Measurements from ENCODE around the gene LIPA. TPM values are rescaled to one million over a fixed set of nuclear protein-coding genes. Genes with fewer than 3 reads are reported as not detected.
"Not testable (repeated sequence)": the region's sequence is repeated elsewhere in the genome, so short reads cannot be mapped to it uniquely, and the experiment has no call there.

Gene LIPA
- total RNA-seq, 1 experiment from 2014 or later: 45.2 TPM

GRCh38 chr10:89201345-89202032 lies 50.1 kb downstream of the LIPA start:
- DNase-seq: no peak
- Histone ChIP-seq H3F3A (ENCODE audit: insufficient read depth, low read depth) (no peaks in the 10 kb centered on the region), H3K79me2 (ENCODE audit: low read depth) (no peaks in the 10 kb centered on the region), H3K4me1 (replicated peaks; ENCODE audit: insufficient read depth) (no peaks in the 10 kb centered on the region), H3K27ac (no peak overlapping the region), H2AFZ (no peak overlapping the region), H4K20me1 (ENCODE audit: insufficient read depth) (no peaks in the 10 kb centered on the region), H3K4me2 (no peak overlapping the region), H3K9me3 (ENCODE audit: insufficient read depth, low read depth) (peaks cover 3% of the 10 kb centered on the region; the same call in 1 of the 2 replicates), H3K4me3 (no peak overlapping the region), H3K9me2 (ENCODE audit: insufficient read depth) (no peaks in the 10 kb centered on the region), H3K27me3 (ENCODE audit: insufficient read depth, low read depth) (no peaks in the 10 kb centered on the region), H3K36me3 (ENCODE audit: low read depth) (no peaks in the 10 kb centered on the region)
- ChIA-PET POLR2A (ENCODE audit: unreplicated experiment) (no interaction called here), CTCF (no interaction called here)
- no TSS peak for BruUV-seq (replicated peaks)
- no peak for TF ChIP-seq CTCF (conservative IDR thresholded peaks at IDR 0.05)
- no peak for TF ChIP-seq EZH2 (IDR thresholded peaks at IDR 0.05; ENCODE audit: low read depth)
- intact Hi-C loops (cut with micrococcal nuclease; ENCODE audit: unreplicated experiment): no loop called here

GRCh38 chr10:89197473-89197872 lies 54.1 kb downstream of the LIPA start:
- H3K36me3 ChIP-seq (ENCODE audit: low read depth): no peaks in the 10 kb centered on the region
- H3K4me2 ChIP-seq: no peak overlapping the region
- ChIA-PET POLR2A (ENCODE audit: unreplicated experiment) (no interaction called here), CTCF (no interaction called here)
- no peak overlapping the region for H3K27ac ChIP-seq
- H3K9me2 ChIP-seq (ENCODE audit: insufficient read depth): no peaks in the 10 kb centered on the region; the same call in 1 of the 2 replicates
- no peak for DNase-seq
- no peaks in the 10 kb centered on the region for H4K20me1 ChIP-seq (ENCODE audit: insufficient read depth)
- no peaks in the 10 kb centered on the region for H3K79me2 ChIP-seq (ENCODE audit: low read depth)
- intact Hi-C loops (cut with micrococcal nuclease; ENCODE audit: unreplicated experiment): no loop called here
- BruUV-seq (replicated peaks): no TSS peak
- no peak overlapping the region for H3K4me3 ChIP-seq
- no peak overlapping the region for H2AFZ ChIP-seq
- H3K27me3 ChIP-seq (ENCODE audit: insufficient read depth, low read depth): no peaks in the 10 kb centered on the region
- H3F3A ChIP-seq (ENCODE audit: insufficient read depth, low read depth): no peaks in the 10 kb centered on the region
- TF ChIP-seq CTCF (conservative IDR thresholded peaks at IDR 0.05) (no peak), EZH2 (IDR thresholded peaks at IDR 0.05; ENCODE audit: low read depth) (no peak)
- no peaks in the 10 kb centered on the region for H3K4me1 ChIP-seq (replicated peaks; ENCODE audit: insufficient read depth)
- H3K9me3 ChIP-seq (ENCODE audit: insufficient read depth, low read depth): no peaks in the 10 kb centered on the region

- H3K36me3 ChIP-seq (ENCODE audit: low read depth); H3K9me2 ChIP-seq (ENCODE audit: insufficient read depth); H3K9me3 ChIP-seq (ENCODE audit: insufficient read depth, low read depth); H3K27ac ChIP-seq; BruUV-seq (replicated peaks); H3K4me3 ChIP-seq; intact Hi-C loops (cut with micrococcal nuclease; ENCODE audit: unreplicated experiment); H3K27me3 ChIP-seq (ENCODE audit: insufficient read depth, low read depth); H2AFZ ChIP-seq; H3K79me2 ChIP-seq (ENCODE audit: low read depth); H3K4me1 ChIP-seq (replicated peaks; ENCODE audit: insufficient read depth); H3F3A ChIP-seq (ENCODE audit: insufficient read depth, low read depth); POLR2A ChIA-PET (ENCODE audit: unreplicated experiment); CTCF ChIA-PET; DNase-seq; H4K20me1 ChIP-seq (ENCODE audit: insufficient read depth); H3K4me2 ChIP-seq: not testable (repeated sequence)
Observed at GRCh38 chr10:89191301-89191700, 60.3 kb downstream of the LIPA start.
